ENCODE results near the gene YDJC. TPM values are rescaled to one million over a fixed set of nuclear protein-coding genes. Genes with fewer than 3 reads are reported as not detected.
"Not testable (repeated sequence)": the region's sequence is repeated elsewhere in the genome, so short reads cannot be mapped to it uniquely, and the experiment has no call there.

The YDJC gene
- total and polyA plus RNA-seq, 2 of the 8 experiments (the other 6 are each of a cell fraction or from before 2014, with no cell fraction given), result 36.7 to 45.2 TPM

- H2BK12ac ChIP-seq (ENCODE audit: low read depth, low read length); H3K27ac ChIP-seq (ENCODE audit: low read depth, low read length); H3K4me3 ChIP-seq (ENCODE audit: extremely low read depth in 1 of 4, insufficient read depth in 2 of 4, low read depth in 3 of 4, low read length in 4 of 4); H3K9ac ChIP-seq (replicated peaks in 1 of 4; ENCODE audit: extremely low read depth in 1 of 4, low read depth in 3 of 4, low read length in 3 of 4); H3K18ac ChIP-seq (ENCODE audit: extremely low read depth, low read length); H3K23me2 ChIP-seq (ENCODE audit: low read depth, low read length); DNase-seq (ENCODE audit: low read depth in 1 of 2, low spot score in 2 of 2); H2BK120ac ChIP-seq (replicated peaks; ENCODE audit: low read depth, low read length); H2BK20ac ChIP-seq (ENCODE audit: low read length); H3K14ac ChIP-seq (ENCODE audit: insufficient read length); H3K27me3 ChIP-seq (replicated peaks in 1 of 4; ENCODE audit: control insufficient read depth in 3 of 4, extremely low read depth in 1 of 4, insufficient read depth in 3 of 4, low read length in 3 of 4); H2BK5ac ChIP-seq (ENCODE audit: low read depth, low read length); H3K4ac ChIP-seq (replicated peaks; ENCODE audit: insufficient read length, low read depth, low read length); H3K23ac ChIP-seq (ENCODE audit: insufficient read length); H3K4me2 ChIP-seq (ENCODE audit: insufficient read depth in 1 of 2, low read depth in 2 of 2, low read length in 2 of 2); H4K91ac ChIP-seq (replicated peaks; ENCODE audit: insufficient read length, low read length); H2AK5ac ChIP-seq (ENCODE audit: low read depth, low read length); H4K5ac ChIP-seq (ENCODE audit: insufficient read length, low read depth, low read length); FAIRE-seq; H2AFZ ChIP-seq (ENCODE audit: low read length); H2BK15ac ChIP-seq (ENCODE audit: low read length); H3K4me1 ChIP-seq (replicated peaks in 1 of 4; ENCODE audit: control insufficient read depth in 3 of 4, insufficient read depth in 4 of 4, low read length in 3 of 4); H4K8ac ChIP-seq (ENCODE audit: extremely low read depth, insufficient read depth, low read length); H3K9me3 ChIP-seq (ENCODE audit: insufficient read depth in 2 of 2, low read depth in 1 of 2, low read length in 1 of 2); H3K56ac ChIP-seq (replicated peaks; ENCODE audit: insufficient read length, low read depth, low read length); POLR2A ChIA-PET (ENCODE audit: partially characterized antibody): not testable (repeated sequence)
- H4K20me1 ChIP-seq (replicated peaks in 1 of 2; ENCODE audit: control insufficient read depth in 1 of 2, insufficient read depth in 2 of 2, low read length in 2 of 2), result peaks cover 37 to 42% of the 10 kb centered on the region in 2 experiments
- whole genome bisulfite sequencing, 2 experiments (ENCODE audit: extremely low coverage in 1 of 2, insufficient coverage in 1 of 2, insufficient read length in 1 of 2, insufficient replicate concordance in 2 of 2, low coverage in 1 of 2, low lambda C conversion rate in 2 of 2, missing lambda C conversion rate in 1 of 2), result 88% methylated on average over 13 of the region's 13 CpGs; no CpG with 5 or more reads in 1 of the 2 experiments
- H3K79me1 ChIP-seq (ENCODE audit: low read depth, low read length), result peaks cover 20% of the 10 kb centered on the region
- H3K36me3 ChIP-seq (ENCODE audit: control insufficient read depth in 2 of 4, insufficient read depth in 4 of 4, low read length in 3 of 4), result peaks cover 6 to 29% (median 19%) of the 10 kb centered on the region in 4 experiments
- H3K79me2 ChIP-seq (ENCODE audit: control insufficient read depth in 1 of 2, insufficient read depth in 2 of 2, low read length in 2 of 2), result peaks cover 5 to 91% of the 10 kb centered on the region in 2 experiments
- CTCF ChIA-PET (ENCODE audit: partially characterized antibody), result interaction anchor here (2.1 to 3.9 kb wide), 2 partner anchors 10 to 33 kb away, joined by 10 to 17 read pairs; partner anchors contain the start of gene YDJC
These were observed 33.3 kb downstream of the YDJC start for GRCh38 chr22:21596356-21597135.

All from H1 (cell line).